Activated CD4-positive, alpha-beta T cell treated with anti-CD3 and anti-CD28 coated beads, Interleukin-2, amount 50 U/mL, for 1 hour (primary cell): Measurements from ENCODE around the gene BHLHE40.

Experiments
- DNase-seq: peaks from one replicate; pipeline ENCODE4 v3.0.0-alpha.2; 2020

Gene BHLHE40

GRCh38 chr3:5022187-5022965, 43.1 kb downstream of the BHLHE40 start:
- no peak for DNase-seq

- DNase-seq: no peak
These were observed 43.9 kb downstream of the BHLHE40 start for GRCh38 chr3:5022966-5023776.

GRCh38 chr3:5023777-5024346, 44.6 kb downstream of the BHLHE40 start:
- DNase-seq: no peak

- no peak for DNase-seq
These were observed 46.8 kb downstream of the BHLHE40 start for GRCh38 chr3:5026046-5026362.

GRCh38 chr3:5029715-5030114, 50.5 kb downstream of the BHLHE40 start:
- no peak for DNase-seq

GRCh38 chr3:5030152-5030551, 50.9 kb downstream of the BHLHE40 start:
- DNase-seq: no peak

- DNase-seq: no peak
These were observed 53.6 kb downstream of the BHLHE40 start for GRCh38 chr3:5032844-5033243.
